Adrenal gland (tissue), 19 donors: ENCODE results near the gene UQCC5. TPM values are rescaled to one million over a fixed set of nuclear protein-coding genes. Genes with fewer than 3 reads are reported as not detected.

Experiments
- DNase-seq, 7 donors: peaks; one replicate each; pipeline ENCODE4 v3.0.0-alpha.2; 2019 to 2020
- H3K27ac ChIP-seq, 5 donors: fragments of 200-600 bp; sonication (generic) in 4 of 5; 1 replicate in 3 of 5; 2 replicates in 2 of 5; pipeline versions ENCODE4 v1.5.1 to v1.8.0; 2016 to 2020; ENCODE audit warnings: mild to moderate bottlenecking in 1 of 5
- H3K27me3 ChIP-seq: fragments of 200-600 bp; 2 replicates; pipeline ENCODE4 v1.8.0; 2021
- H3K36me3 ChIP-seq, 2 donors: fragments of 200-600 bp; replicated peaks in 1 of 2; 1 replicate in 1 of 2; 2 replicates in 1 of 2; pipeline versions ENCODE4 v1.5.1 to v1.8.0; 2018 to 2022
- H3K4me1 ChIP-seq, 2 donors: fragments of 200-600 bp; replicated peaks in 1 of 2; 1 replicate in 1 of 2; 2 replicates in 1 of 2; pipeline versions ENCODE4 v1.5.1 to v1.8.0; 2018 to 2021
- H3K4me3 ChIP-seq, 4 donors: fragments of 200-600 bp; sonication (generic) in 3 of 4; one replicate each; pipeline ENCODE4 v1.5.1; 2016 to 2018
- H3K9me3 ChIP-seq, 3 donors: fragments of 200-600 bp; sonication (generic) in 1 of 3; replicated peaks in 1 of 3; 1 replicate in 2 of 3; 2 replicates in 1 of 3; pipeline versions ENCODE4 v1.5.1 to v1.8.0; 2016 to 2021
- POLR2A ChIP-seq, 2 donors: fragments of 450-650 bp; IDR thresholded peaks; one replicate each; pipeline ENCODE4 v1.6.1; 2017; ENCODE audit warnings: antibody characterized with exemption in 2 of 2, mild to moderate bottlenecking in 2 of 2, moderate library complexity in 1 of 2
- WGBS, 4 donors: extraction: QIAGEN DNeasy Blood & Tissue Kit in 2 of 4; methylation state at CpG; one replicate each; pipeline versions ENCODE4 v1.1.5 to v1.1.7; 2013 to 2017; 5-methylcytosine and 5-hydroxymethylcytosine counted together
- intact Hi-C, 2 donors: fragments of 100-400 bp; cut with DNase I; formaldehyde crosslinking; loops; one replicate each; pipeline versions ENCODE4 v1.14.1 to v1.15.0; 2022 to 2023
- long read RNA-seq, 10 donors: library from polyadenylated mRNA in 3 of 10; unstranded in 2 of 10; stranded (forward) in 1 of 10; transcript quantifications; one replicate each; pipeline ENCODE4 v2.0.0 and lab custom pipeline, GENCODE V29; 2021 to 2026
- polyA plus RNA-seq, 3 donors: library from polyadenylated mRNA; stranded (reverse); fragments of 200-250 nt in 2 of 3; fragments of 350-450 nt in 1 of 3; fragmentation: Illumina TruSeq in 1 of 3; extraction: RNeasy Lipid Tissue Mini Kit (QIAGEN cat#74804) in 1 of 3; gene quantifications; one replicate each; pipeline ENCODE4 v1.2.3, GENCODE V29; 2013 to 2014
- total RNA-seq, 9 donors: library from RNA; depleted of rRNA in 4 of 9; stranded (reverse); fragments of >200 nt in 4 of 9; fragments of 120-200 nt in 1 of 9; fragmentation: NEBNext Ultra II Directional in 1 of 9; extraction: Animal tissue kit (Norgen Biotek cat#: 25700) in 1 of 9; gene quantifications; one replicate each; pipeline versions ENCODE4 v1.1.0 to v1.2.4, GENCODE V29; 2013 to 2023
- TF ChIP-seq, protein P1 (sequence below), 6 experiments: fragments of 450-650 bp in 4 of 6; fragments of 200-600 bp in 2 of 6; sonication (generic) in 1 of 6; IDR thresholded peaks; 1 replicate in 5 of 6; 2 replicates in 1 of 6; pipeline versions ENCODE4 v1.5.1 to v1.8.0; 2016 to 2021; ENCODE audit warnings: antibody characterized with exemption in 6 of 6, mild to moderate bottlenecking in 2 of 6, moderate library complexity in 1 of 6
- donor health status: healthy with polysubstance abuse.
- donor health status: Bipolar disorder and iron deficiency.
- donor health status: DM: yes; HTN: yes; CAD: no.
- donor health status: DM: no; HTN: no; CAD: no.
- donor health status: DM: no; HTN: no; CAD: no.
- donor health status: DM: yes; HTN: yes; CAD: no.

Gene UQCC5, protein sequence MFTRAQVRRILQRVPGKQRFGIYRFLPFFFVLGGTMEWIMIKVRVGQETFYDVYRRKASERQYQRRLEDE
- total RNA-seq (100 to 1,000 TPM in 1 of 9 donors, 10 to 100 TPM in 6, 1 to 10 TPM in 2; 1.1 to 114 (median 71.2) TPM), polyA plus RNA-seq (100 to 1,000 TPM in 1 of 3 donors, 10 to 100 TPM in 2; 34.9 to 330 (median 99.9) TPM)
- long read RNA-seq, donor 1, transcript SMIM4-203 (2 exons, 1,770 nt): major isoform, 37 of 62 reads
- long read RNA-seq, donor 1, transcript SMIM4-201 (2 exons, 274 nt): minor isoform, 24 of 62 reads
- long read RNA-seq, donor 1, partial matches to known transcripts: 0 of 62 reads
- long read RNA-seq, donor 1, other reads (novel, unspliced or antisense): 0 of 62 reads
- long read RNA-seq, donor 2, transcript SMIM4-201 (2 exons, 274 nt): minor isoform, 8 of 20 reads
- long read RNA-seq, donor 2, transcript SMIM4-203 (2 exons, 1,770 nt): major isoform, 10 of 20 reads
- long read RNA-seq, donor 2, partial matches to known transcripts: 0 of 20 reads
- long read RNA-seq, donor 2, other reads (novel, unspliced or antisense): 0 of 20 reads
- long read RNA-seq, donor 3, transcript SMIM4-201 (2 exons, 274 nt): major isoform, 29 of 50 reads
- long read RNA-seq, donor 3, transcript SMIM4-203 (2 exons, 1,770 nt): minor isoform, 21 of 50 reads
- long read RNA-seq, donor 3, partial matches to known transcripts: 0 of 50 reads
- long read RNA-seq, donor 3, other reads (novel, unspliced or antisense): 0 of 50 reads
- long read RNA-seq, donor 4, transcript SMIM4-203 (2 exons, 1,770 nt): major isoform, 37 of 48 reads
- long read RNA-seq, donor 4, transcript SMIM4-201 (2 exons, 274 nt): minor isoform, 5 of 48 reads
- long read RNA-seq, donor 4, partial matches to known transcripts: 0 of 48 reads
- long read RNA-seq, donor 4, other reads (novel, unspliced or antisense): 4 of 48 reads
- long read RNA-seq, donor 5, transcript SMIM4-201 (2 exons, 274 nt): major isoform, 44 of 100 reads
- long read RNA-seq, donor 5, transcript SMIM4-205 (3 exons, 314 nt): minor isoform, 12 of 100 reads
- long read RNA-seq, donor 5, transcript SMIM4-203 (2 exons, 1,770 nt): minor isoform, 39 of 100 reads
- long read RNA-seq, donor 5, partial matches to known transcripts: 0 of 100 reads
- long read RNA-seq, donor 5, other reads (novel, unspliced or antisense): 5 of 100 reads
- long read RNA-seq, donor 6, transcript SMIM4-201 (2 exons, 274 nt): minor isoform, 5 of 49 reads
- long read RNA-seq, donor 6, transcript SMIM4-205 (3 exons, 314 nt): minor isoform, 5 of 49 reads
- long read RNA-seq, donor 6, transcript SMIM4-203 (2 exons, 1,770 nt): major isoform, 36 of 49 reads
- long read RNA-seq, donor 6, partial matches to known transcripts: 0 of 49 reads
- long read RNA-seq, donor 6, other reads (novel, unspliced or antisense): 3 of 49 reads
- long read RNA-seq, donor 7, transcript SMIM4-203 (2 exons, 1,770 nt): major isoform, 13 of 57 reads
- long read RNA-seq, donor 7, transcript SMIM4-201 (2 exons, 274 nt): major isoform, 13 of 57 reads
- long read RNA-seq, donor 7, partial matches to known transcripts: 29 of 57 reads
- long read RNA-seq, donor 7, other reads (novel, unspliced or antisense): 0 of 57 reads
- long read RNA-seq, donor 8, transcript SMIM4-201 (2 exons, 274 nt): minor isoform, 9 of 28 reads
- long read RNA-seq, donor 8, transcript SMIM4-203 (2 exons, 1,770 nt): major isoform, 17 of 28 reads
- long read RNA-seq, donor 8, partial matches to known transcripts: 0 of 28 reads
- long read RNA-seq, donor 8, other reads (novel, unspliced or antisense): 0 of 28 reads
- long read RNA-seq, donor 9, transcript SMIM4-203 (2 exons, 1,770 nt): major isoform, 19 of 77 reads
- long read RNA-seq, donor 9, transcript SMIM4-201 (2 exons, 274 nt): minor isoform, 17 of 77 reads
- long read RNA-seq, donor 9, partial matches to known transcripts: 39 of 77 reads
- long read RNA-seq, donor 9, other reads (novel, unspliced or antisense): 0 of 77 reads
- long read RNA-seq, donor 10, transcript SMIM4-201 (2 exons, 274 nt): major isoform, 10 of 14 reads
- long read RNA-seq, donor 10, partial matches to known transcripts: 0 of 14 reads
- long read RNA-seq, donor 10, other reads (novel, unspliced or antisense): 0 of 14 reads

DNA sequence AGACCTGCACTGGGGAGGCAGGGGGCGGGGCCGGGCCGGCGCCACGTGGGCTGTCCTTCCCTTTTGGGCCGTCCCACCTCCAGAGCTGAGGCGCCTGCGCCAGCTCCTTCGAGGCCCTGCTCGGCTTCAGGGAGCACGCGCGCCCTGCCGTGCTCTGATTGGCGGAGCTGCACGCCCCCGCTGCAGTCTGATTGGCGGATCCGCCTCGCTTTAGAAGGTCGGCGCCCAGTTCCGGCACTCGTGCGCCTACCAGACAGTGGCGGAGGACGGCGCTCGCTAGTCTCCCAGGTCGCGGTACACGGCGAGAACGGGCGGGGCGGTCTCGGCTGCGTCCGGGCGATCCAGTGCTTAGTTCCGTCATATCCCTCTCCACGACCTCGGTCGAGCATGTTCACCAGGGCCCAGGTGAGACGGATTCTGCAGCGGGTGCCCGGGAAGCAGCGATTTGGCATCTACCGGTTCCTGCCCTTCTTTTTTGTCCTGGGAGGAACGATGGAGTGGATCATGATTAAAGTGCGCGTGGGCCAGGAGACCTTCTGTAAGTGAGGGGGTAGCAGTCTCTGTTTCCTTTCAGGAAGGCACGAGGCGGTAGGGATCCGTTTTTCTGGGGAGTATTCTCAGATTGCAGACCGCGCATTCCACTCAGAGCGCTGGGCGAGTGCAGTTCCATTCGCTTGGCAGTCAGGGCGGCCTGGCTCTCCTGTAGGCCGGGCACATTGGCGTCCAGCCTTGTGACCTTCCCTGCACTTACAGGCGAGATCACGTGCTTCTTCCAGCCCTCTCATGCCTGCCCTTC is at the start of gene UQCC5:
UQCC5 (plus strand) TSS at position 237 of the 796 bp plus-strand sequence; CDS start at position 388, 151 bp downstream.
- TF ChIP-seq, protein P1, sequence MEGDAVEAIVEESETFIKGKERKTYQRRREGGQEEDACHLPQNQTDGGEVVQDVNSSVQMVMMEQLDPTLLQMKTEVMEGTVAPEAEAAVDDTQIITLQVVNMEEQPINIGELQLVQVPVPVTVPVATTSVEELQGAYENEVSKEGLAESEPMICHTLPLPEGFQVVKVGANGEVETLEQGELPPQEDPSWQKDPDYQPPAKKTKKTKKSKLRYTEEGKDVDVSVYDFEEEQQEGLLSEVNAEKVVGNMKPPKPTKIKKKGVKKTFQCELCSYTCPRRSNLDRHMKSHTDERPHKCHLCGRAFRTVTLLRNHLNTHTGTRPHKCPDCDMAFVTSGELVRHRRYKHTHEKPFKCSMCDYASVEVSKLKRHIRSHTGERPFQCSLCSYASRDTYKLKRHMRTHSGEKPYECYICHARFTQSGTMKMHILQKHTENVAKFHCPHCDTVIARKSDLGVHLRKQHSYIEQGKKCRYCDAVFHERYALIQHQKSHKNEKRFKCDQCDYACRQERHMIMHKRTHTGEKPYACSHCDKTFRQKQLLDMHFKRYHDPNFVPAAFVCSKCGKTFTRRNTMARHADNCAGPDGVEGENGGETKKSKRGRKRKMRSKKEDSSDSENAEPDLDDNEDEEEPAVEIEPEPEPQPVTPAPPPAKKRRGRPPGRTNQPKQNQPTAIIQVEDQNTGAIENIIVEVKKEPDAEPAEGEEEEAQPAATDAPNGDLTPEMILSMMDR (IDR thresholded peaks at IDR 0.05): no peak
- TF ChIP-seq POLR2A (IDR thresholded peaks at IDR 0.05): peak; percentile 98 to 100
- Histone ChIP-seq H3K36me3 (peaks cover 0 to under 1% of the 10 kb centered on the region in 2 donors), H3K27ac (peak within 1 kb of the TSS; percentile 61 to 97 (median 91)), H3K27me3 (no peaks in the 10 kb centered on the region), H3K4me3 (peak within 1 kb of the TSS; percentile 20 to 84 (median 64)), H3K9me3 (no peaks in the 10 kb centered on the region), H3K4me1 (peaks cover 35 to 74% of the 10 kb centered on the region in 2 donors)
- intact Hi-C loops: loop anchor here in 1 of 2 donors (10.0 kb wide), 1 partner anchor 148 kb away; the partner anchor contains the start of genes GNL3 and PBRM1
- DNase-seq: peak; percentile 97 to 99 (median 98)
- 0% methylated on average over 9 to 65 of the region's 65 CpGs for WGBS, 4 donors

DNA sequence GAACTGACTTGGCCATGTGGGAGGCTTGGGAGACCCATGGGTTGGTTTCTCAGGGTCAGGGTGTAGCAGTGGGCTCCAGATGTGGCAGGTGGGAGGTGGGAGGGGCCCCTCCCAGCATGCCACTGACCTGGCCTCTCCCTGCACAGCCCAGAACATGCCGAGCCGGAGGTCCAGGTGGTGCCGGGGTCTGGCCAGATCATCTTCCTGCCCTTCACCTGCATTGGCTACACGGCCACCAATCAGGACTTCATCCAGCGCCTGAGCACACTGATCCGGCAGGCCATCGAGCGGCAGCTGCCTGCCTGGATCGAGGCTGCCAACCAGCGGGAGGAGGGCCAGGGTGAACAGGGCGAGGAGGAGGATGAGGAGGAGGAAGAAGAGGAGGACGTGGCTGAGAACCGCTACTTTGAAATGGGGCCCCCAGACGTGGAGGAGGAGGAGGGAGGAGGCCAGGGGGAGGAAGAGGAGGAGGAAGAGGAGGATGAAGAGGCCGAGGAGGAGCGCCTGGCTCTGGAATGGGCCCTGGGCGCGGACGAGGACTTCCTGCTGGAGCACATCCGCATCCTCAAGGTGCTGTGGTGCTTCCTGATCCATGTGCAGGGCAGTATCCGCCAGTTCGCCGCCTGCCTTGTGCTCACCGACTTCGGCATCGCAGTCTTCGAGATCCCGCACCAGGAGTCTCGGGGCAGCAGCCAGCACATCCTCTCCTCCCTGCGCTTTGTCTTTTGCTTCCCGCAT is 49.2 kb upstream of the UQCC5 start:
- Histone ChIP-seq H3K4me3 (no peak overlapping the region), H3K9me3 (no peaks in the 10 kb centered on the region), H3K27me3 (no peaks in the 10 kb centered on the region), H3K27ac (peak overlapping the region in 2 of 5 donors; percentile 17 to 43), H3K4me1 (peaks cover 38 to 64% of the 10 kb centered on the region in 2 donors), H3K36me3 (peaks cover 0 to 75% of the 10 kb centered on the region in 2 donors)
- intact Hi-C loops: loop anchor here in 1 of 2 donors (5.0 kb wide), 1 partner anchor 35 kb away; no protein-coding TSS in a partner anchor
- WGBS, 4 donors: 86 to 93% (median 88%) methylated on average over 27 to 31 of the region's 31 CpGs
- DNase-seq: no peak
- TF ChIP-seq, protein P1 (IDR thresholded peaks at IDR 0.05): no peak
- TF ChIP-seq POLR2A (IDR thresholded peaks at IDR 0.05): no peak
